ENCODE measurements around the gene PDE3A. TPM values are rescaled to one million over a fixed set of nuclear protein-coding genes. Genes with fewer than 3 reads are reported as not detected.

Gene PDE3A
- total and polyA plus RNA-seq, 2 donors from 2014 or later: 3.3 to 18.3 TPM

GRCh38 chr12:20497707-20498106 lies 129.4 kb downstream of the PDE3A start:
- no peaks in the 10 kb centered on the region for H3K4me1 ChIP-seq (ENCODE audit: control insufficient read depth in 2 of 3, insufficient read depth in 2 of 3, low read depth in 1 of 3, low read length in 3 of 3)
- H3K9me3 ChIP-seq (ENCODE audit: control insufficient read depth in 2 of 3, insufficient read depth in 1 of 3, low read length in 3 of 3): no peaks in the 10 kb centered on the region
- intact Hi-C loops (cut with DNase I): no loop called here
- no peak for DNase-seq
- FAIRE-seq: no peak
- H3K9ac ChIP-seq (ENCODE audit: low read length in 3 of 3): no peak overlapping the region
- H3K4me3 ChIP-seq (ENCODE audit: low read length in 3 of 3): no peak overlapping the region
- no peak overlapping the region for H3K27ac ChIP-seq (ENCODE audit: low read depth in 2 of 2, low read length in 2 of 2)
- H3K27me3 ChIP-seq (ENCODE audit: control insufficient read depth, insufficient read depth, low read length): no peaks in the 10 kb centered on the region
- H3K36me3 ChIP-seq (ENCODE audit: control insufficient read depth in 2 of 3, insufficient read depth in 3 of 3, low read length in 3 of 3): no peaks in the 10 kb centered on the region
- TF ChIP-seq, protein P1, sequence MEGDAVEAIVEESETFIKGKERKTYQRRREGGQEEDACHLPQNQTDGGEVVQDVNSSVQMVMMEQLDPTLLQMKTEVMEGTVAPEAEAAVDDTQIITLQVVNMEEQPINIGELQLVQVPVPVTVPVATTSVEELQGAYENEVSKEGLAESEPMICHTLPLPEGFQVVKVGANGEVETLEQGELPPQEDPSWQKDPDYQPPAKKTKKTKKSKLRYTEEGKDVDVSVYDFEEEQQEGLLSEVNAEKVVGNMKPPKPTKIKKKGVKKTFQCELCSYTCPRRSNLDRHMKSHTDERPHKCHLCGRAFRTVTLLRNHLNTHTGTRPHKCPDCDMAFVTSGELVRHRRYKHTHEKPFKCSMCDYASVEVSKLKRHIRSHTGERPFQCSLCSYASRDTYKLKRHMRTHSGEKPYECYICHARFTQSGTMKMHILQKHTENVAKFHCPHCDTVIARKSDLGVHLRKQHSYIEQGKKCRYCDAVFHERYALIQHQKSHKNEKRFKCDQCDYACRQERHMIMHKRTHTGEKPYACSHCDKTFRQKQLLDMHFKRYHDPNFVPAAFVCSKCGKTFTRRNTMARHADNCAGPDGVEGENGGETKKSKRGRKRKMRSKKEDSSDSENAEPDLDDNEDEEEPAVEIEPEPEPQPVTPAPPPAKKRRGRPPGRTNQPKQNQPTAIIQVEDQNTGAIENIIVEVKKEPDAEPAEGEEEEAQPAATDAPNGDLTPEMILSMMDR (IDR thresholded peaks at IDR 0.05; ENCODE audit: borderline replicate concordance, extremely low read depth, insufficient read depth): no peak

DNA sequence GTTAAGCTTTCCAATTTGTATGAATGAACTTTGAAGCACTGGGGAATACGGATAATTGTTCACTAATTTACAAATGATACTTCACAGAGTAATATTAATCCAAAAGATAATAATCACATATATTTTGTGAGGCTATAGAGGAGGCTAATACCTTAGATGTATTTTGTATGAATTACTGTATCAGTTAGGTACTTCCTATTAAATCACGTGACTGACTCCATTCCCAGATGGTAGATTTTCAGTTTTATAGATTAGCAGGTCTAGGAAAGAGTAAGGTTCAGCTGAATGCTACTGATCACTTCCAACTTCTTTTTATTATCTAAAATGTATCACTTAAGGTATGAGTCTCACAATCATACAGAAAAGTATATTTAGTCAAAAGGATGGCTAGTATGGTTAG lies 133.6 kb downstream of the PDE3A start:
- TF ChIP-seq, protein P1 (IDR thresholded peaks at IDR 0.05; ENCODE audit: borderline replicate concordance, extremely low read depth, insufficient read depth): no peak
- H3K9me3 ChIP-seq (ENCODE audit: control insufficient read depth in 2 of 3, insufficient read depth in 1 of 3, low read length in 3 of 3): no peaks in the 10 kb centered on the region
- H3K27ac ChIP-seq (ENCODE audit: low read depth in 2 of 2, low read length in 2 of 2): no peak overlapping the region
- no peaks in the 10 kb centered on the region for H3K36me3 ChIP-seq (ENCODE audit: control insufficient read depth in 2 of 3, insufficient read depth in 3 of 3, low read length in 3 of 3)
- H3K4me3 ChIP-seq (ENCODE audit: low read length in 3 of 3): no peak overlapping the region
- H3K9ac ChIP-seq (ENCODE audit: low read length in 3 of 3): no peak overlapping the region
- no peaks in the 10 kb centered on the region for H3K27me3 ChIP-seq (ENCODE audit: control insufficient read depth, insufficient read depth, low read length)
- no peak for FAIRE-seq
- no peaks in the 10 kb centered on the region for H3K4me1 ChIP-seq (ENCODE audit: control insufficient read depth in 2 of 3, insufficient read depth in 2 of 3, low read depth in 1 of 3, low read length in 3 of 3)
- intact Hi-C loops (cut with DNase I): no loop called here
- DNase-seq: no peak

- Histone ChIP-seq H3K9ac (ENCODE audit: low read length in 3 of 3) (no peak overlapping the region), H3K27me3 (ENCODE audit: control insufficient read depth, insufficient read depth, low read length) (no peaks in the 10 kb centered on the region), H3K36me3 (ENCODE audit: control insufficient read depth in 2 of 3, insufficient read depth in 3 of 3, low read length in 3 of 3) (no peaks in the 10 kb centered on the region), H3K27ac (ENCODE audit: low read depth in 2 of 2, low read length in 2 of 2) (no peak overlapping the region), H3K9me3 (ENCODE audit: control insufficient read depth in 2 of 3, insufficient read depth in 1 of 3, low read length in 3 of 3) (no peaks in the 10 kb centered on the region), H3K4me3 (ENCODE audit: low read length in 3 of 3) (no peak overlapping the region), H3K4me1 (ENCODE audit: control insufficient read depth in 2 of 3, insufficient read depth in 2 of 3, low read depth in 1 of 3, low read length in 3 of 3) (no peaks in the 10 kb centered on the region)
- TF ChIP-seq, protein P1 (IDR thresholded peaks at IDR 0.05; ENCODE audit: borderline replicate concordance, extremely low read depth, insufficient read depth): no peak
- FAIRE-seq: no peak
- DNase-seq: no peak
- intact Hi-C loops (cut with DNase I): no loop called here
These were observed 135.5 kb downstream of the PDE3A start for GRCh38 chr12:20503858-20504257.

GRCh38 chr12:20505056-20505455 lies 136.7 kb downstream of the PDE3A start:
- intact Hi-C loops (cut with DNase I): no loop called here
- H3K27ac ChIP-seq (ENCODE audit: low read depth in 2 of 2, low read length in 2 of 2): no peak overlapping the region
- no peak overlapping the region for H3K4me3 ChIP-seq (ENCODE audit: low read length in 3 of 3)
- FAIRE-seq (no peak), DNase-seq (no peak)
- H3K36me3 ChIP-seq (ENCODE audit: control insufficient read depth in 2 of 3, insufficient read depth in 3 of 3, low read length in 3 of 3): no peaks in the 10 kb centered on the region
- H3K27me3 ChIP-seq (ENCODE audit: control insufficient read depth, insufficient read depth, low read length): no peaks in the 10 kb centered on the region
- H3K4me1 ChIP-seq (ENCODE audit: control insufficient read depth in 2 of 3, insufficient read depth in 2 of 3, low read depth in 1 of 3, low read length in 3 of 3): no peaks in the 10 kb centered on the region
- no peaks in the 10 kb centered on the region for H3K9me3 ChIP-seq (ENCODE audit: control insufficient read depth in 2 of 3, insufficient read depth in 1 of 3, low read length in 3 of 3)
- H3K9ac ChIP-seq (ENCODE audit: low read length in 3 of 3): no peak overlapping the region
- TF ChIP-seq, protein P1 (IDR thresholded peaks at IDR 0.05; ENCODE audit: borderline replicate concordance, extremely low read depth, insufficient read depth): no peak

Measured in kidney (tissue), 14 donors.